Aorta (tissue), 5 donors: ENCODE measurements around the gene LAYN. TPM values are rescaled to one million over a fixed set of nuclear protein-coding genes. Genes with fewer than 3 reads are reported as not detected.

ENCODE experiments used
- ATAC-seq: fragments of 200-7000 bp; cut with Tn5 transposase; one replicate; pipeline ENCODE4 v1.9.1; 2022; ENCODE audit warnings: moderate library complexity; ENCODE audit not compliant: low FRiP score
- DNase-seq, 2 donors: peaks; one replicate each; pipeline ENCODE4 v3.0.0-alpha.2; 2020
- H3K27ac ChIP-seq, 2 donors: one replicate each; pipeline ENCODE4 v1.5.1; 2013; ENCODE audit warnings: low read length in 2 of 2, mild to moderate bottlenecking in 2 of 2, moderate library complexity in 2 of 2, control low read depth in 1 of 2, inconsistent platforms in 1 of 2, low read depth in 1 of 2
- H3K27me3 ChIP-seq, 2 donors: one replicate each; pipeline ENCODE4 v1.6.1; 2013; ENCODE audit warnings: control low read depth in 1 of 2, low read length in 1 of 2, mild to moderate bottlenecking in 1 of 2, moderate library complexity in 1 of 2; ENCODE audit not compliant: insufficient read depth in 2 of 2, control insufficient read depth in 1 of 2
- H3K36me3 ChIP-seq, 2 donors: one replicate each; pipeline ENCODE4 v1.6.1; 2013; ENCODE audit warnings: control low read depth in 1 of 2, low read length in 1 of 2, mild to moderate bottlenecking in 1 of 2; ENCODE audit not compliant: insufficient read depth in 2 of 2, control insufficient read depth in 1 of 2
- H3K4me1 ChIP-seq, 2 donors: one replicate each; pipeline ENCODE4 v1.6.1; 2013; ENCODE audit warnings: low read length in 2 of 2, control low read depth in 1 of 2, mild to moderate bottlenecking in 1 of 2, moderate library complexity in 1 of 2; ENCODE audit not compliant: insufficient read depth in 2 of 2, control insufficient read depth in 1 of 2
- H3K4me3 ChIP-seq, 2 donors: one replicate each; pipeline ENCODE4 v1.5.1; 2013; ENCODE audit warnings: low read length in 2 of 2, control low read depth in 1 of 2, mild to moderate bottlenecking in 1 of 2
- H3K9me3 ChIP-seq: one replicate; pipeline ENCODE4 v1.6.1; 2013; ENCODE audit warnings: mild to moderate bottlenecking, low read length; ENCODE audit not compliant: control insufficient read depth
- WGBS, 2 donors: extraction: QIAGEN DNeasy Blood & Tissue Kit; methylation state at CpG; one replicate each; pipeline ENCODE4 v1.1.7; 2013; 5-methylcytosine and 5-hydroxymethylcytosine counted together
- intact Hi-C, 2 donors: fragments of 100-400 bp; cut with DNase I; formaldehyde crosslinking; loops; one replicate each; pipeline versions ENCODE4 v1.14.2 to v1.15.0; 2022
- polyA plus RNA-seq, 2 donors: library from polyadenylated mRNA; stranded (reverse); fragments of 200-250 nt; gene quantifications; one replicate each; pipeline ENCODE4 v1.2.3, GENCODE V29; 2013
- total RNA-seq, 2 donors: library from RNA; stranded (reverse); fragmentation: NEBNext Ultra II Directional; extraction: Animal tissue kit (Norgen Biotek cat#: 25700); gene quantifications; one replicate each; pipeline ENCODE4 v1.2.1, GENCODE V29; 2021
- donor health status: healthy with polysubstance abuse.
- donor health status: Bipolar disorder and iron deficiency.
- donor health status: DM: no; HTN: no; CAD: no.
- donor health status: DM: no; HTN: no; CAD: no.
- donor health status: DM: yes; HTN: yes; CAD: no.

The LAYN gene
- total and polyA plus RNA-seq, 4 donors = 17.6 to 30.2 (median 22.0) TPM

DNA sequence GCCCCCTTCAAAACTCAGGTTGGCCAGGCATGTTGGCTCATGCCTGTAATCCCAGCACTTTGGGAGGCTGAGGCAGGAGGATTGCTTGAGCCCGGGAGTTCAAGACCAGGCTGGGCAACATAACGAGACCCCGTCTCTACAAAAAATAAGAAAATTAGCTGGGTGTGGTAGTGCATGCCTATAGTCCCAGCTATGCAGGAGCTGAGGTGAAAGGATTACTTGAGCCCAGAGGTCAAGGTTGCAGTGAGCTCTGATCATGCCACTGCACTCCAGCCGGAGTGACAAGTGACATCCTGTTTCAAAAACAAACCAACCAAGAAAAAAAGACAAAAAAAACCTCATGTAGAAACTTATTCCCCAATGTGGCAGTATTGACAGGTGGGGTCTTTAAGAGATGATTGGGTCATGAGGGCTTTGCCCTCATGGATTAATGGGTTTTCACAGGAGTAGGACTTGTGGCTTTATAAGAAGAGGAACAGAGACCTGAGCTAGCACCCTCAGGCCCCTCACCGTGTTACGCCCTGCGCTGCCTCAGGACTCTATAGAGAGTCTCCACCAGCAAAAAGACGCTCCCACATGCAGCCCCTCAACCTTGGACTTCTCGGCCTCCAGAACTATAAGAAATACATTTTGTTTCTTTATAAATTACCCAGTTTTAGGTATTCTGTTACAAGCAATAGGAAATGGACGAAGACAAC is 22.3 kb downstream of the LAYN start:
- intact Hi-C loops = no loop called here
- H3K27me3 ChIP-seq = no peaks in the 10 kb centered on the region
- no peak overlapping the region for H3K27ac ChIP-seq
- H3K4me3 ChIP-seq = no peak overlapping the region
- H3K9me3 ChIP-seq = no peaks in the 10 kb centered on the region
- 83 to 94% methylated on average over 10 of the region's 10 CpGs for WGBS, 2 donors
- no peaks in the 10 kb centered on the region for H3K4me1 ChIP-seq
- H3K36me3 ChIP-seq = peaks cover 2% of the 10 kb centered on the region in 2 donors
- ATAC-seq = no peak
- DNase-seq = no peak

DNA sequence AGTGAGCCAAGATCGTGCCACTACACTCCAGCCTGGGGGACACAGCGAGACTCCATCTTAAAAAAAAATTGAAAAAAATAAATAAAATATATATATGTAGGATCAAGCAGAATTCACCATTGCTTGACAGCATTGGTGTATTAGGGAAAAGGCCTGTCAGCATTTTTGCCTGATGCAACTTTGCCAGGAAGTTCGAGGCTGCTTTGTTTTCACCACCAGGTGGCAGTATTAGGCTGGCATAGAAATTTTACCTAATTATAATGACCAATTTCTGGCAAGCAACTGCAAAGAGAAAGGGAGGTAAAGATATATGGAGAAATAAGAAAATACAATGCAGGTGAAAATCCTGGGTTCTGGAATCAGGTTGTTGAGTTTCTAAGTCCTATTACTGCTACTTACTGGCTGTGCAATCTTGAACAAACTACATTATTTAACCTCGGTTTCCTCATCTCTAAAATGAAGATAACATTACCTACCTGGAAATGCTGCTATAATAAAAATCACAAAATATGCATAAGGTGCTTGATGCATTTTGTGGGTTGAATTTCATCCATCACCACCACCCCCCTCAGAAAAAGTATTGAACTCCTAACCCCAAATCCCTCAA is 24.7 kb downstream of the LAYN start:
- no peaks in the 10 kb centered on the region for H3K4me1 ChIP-seq
- peak; percentile 53 for ATAC-seq
- WGBS, 2 donors = 65 to 67% methylated on average over 4 of the region's 4 CpGs

DNA sequence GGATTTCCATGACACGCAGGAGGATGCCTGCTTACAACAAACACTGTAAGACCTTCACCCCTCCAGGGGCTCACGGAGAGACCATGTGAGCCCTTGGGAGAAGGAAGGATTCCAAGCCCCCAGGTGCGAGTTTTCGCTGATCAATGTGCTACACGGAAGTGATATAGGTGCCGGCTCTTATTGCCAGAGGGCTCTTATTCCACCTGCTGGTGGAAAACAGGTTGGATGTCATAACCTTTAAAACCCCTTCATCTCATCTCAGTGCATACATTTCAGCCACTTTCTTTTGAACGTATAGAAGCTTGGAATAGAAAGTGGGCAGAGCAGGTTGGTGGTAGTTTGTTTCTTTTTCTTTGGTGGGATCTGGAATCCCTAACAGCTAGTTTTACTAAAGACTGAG is 25.8 kb downstream of the LAYN start:
- WGBS, 2 donors = 84% methylated on average over 7 of the region's 7 CpGs
- no peak for DNase-seq
- intact Hi-C loops = loop anchor here in 1 of 2 donors (5.0 kb wide), 1 partner anchor 211 kb away; no protein-coding TSS in a partner anchor
- no peak overlapping the region for H3K4me3 ChIP-seq
- ATAC-seq = no peak
- H3K27ac ChIP-seq = no peak overlapping the region
- H3K27me3 ChIP-seq = no peaks in the 10 kb centered on the region
- no peaks in the 10 kb centered on the region for H3K4me1 ChIP-seq
- no peaks in the 10 kb centered on the region for H3K36me3 ChIP-seq
- no peaks in the 10 kb centered on the region for H3K9me3 ChIP-seq

More for the DNA sequence above, 24.7 kb downstream of the LAYN start:
- peak in 1 of 2 donors; percentile 56 for DNase-seq
- no peak overlapping the region for H3K4me3 ChIP-seq
- intact Hi-C loops = loop anchor here (1.0 to 5.0 kb wide), 3 partner anchors 212 to 276 kb away; no protein-coding TSS in a partner anchor
- peaks cover 0 to 2% of the 10 kb centered on the region in 2 donors for H3K36me3 ChIP-seq
- no peak overlapping the region for H3K27ac ChIP-seq
- H3K9me3 ChIP-seq = no peaks in the 10 kb centered on the region
- no peaks in the 10 kb centered on the region for H3K27me3 ChIP-seq

DNA sequence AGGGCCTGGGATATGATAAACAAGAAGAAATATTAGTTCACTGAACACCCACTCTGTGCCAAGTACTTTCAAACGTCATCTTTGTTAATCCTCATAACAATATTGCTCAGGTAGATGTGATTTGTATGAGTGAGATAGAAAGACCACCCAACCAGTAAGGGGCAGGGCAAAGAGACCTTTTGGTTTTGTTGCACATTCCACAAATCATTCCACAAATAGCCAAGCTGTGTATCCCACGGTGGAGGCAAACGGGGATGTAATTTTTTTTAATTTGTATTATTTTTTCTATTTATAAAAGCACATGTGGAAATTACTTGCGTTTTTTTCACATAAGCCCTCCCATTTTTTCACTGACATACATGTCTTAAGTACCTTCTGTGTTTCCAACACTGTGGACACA is 29.0 kb downstream of the LAYN start:
- 20 to 68% methylated on average over 4 of the region's 4 CpGs for WGBS, 2 donors
- no peaks in the 10 kb centered on the region for H3K27me3 ChIP-seq
- H3K4me1 ChIP-seq = peaks cover 0 to 6% of the 10 kb centered on the region in 2 donors
- intact Hi-C loops = loop anchor here in 1 of 2 donors (5.0 kb wide), 1 partner anchor 208 kb away; no protein-coding TSS in a partner anchor
- no peak overlapping the region for H3K27ac ChIP-seq
- no peak for DNase-seq
- no peaks in the 10 kb centered on the region for H3K9me3 ChIP-seq
- H3K36me3 ChIP-seq = no peaks in the 10 kb centered on the region
- ATAC-seq = no peak
- no peak overlapping the region for H3K4me3 ChIP-seq

DNA sequence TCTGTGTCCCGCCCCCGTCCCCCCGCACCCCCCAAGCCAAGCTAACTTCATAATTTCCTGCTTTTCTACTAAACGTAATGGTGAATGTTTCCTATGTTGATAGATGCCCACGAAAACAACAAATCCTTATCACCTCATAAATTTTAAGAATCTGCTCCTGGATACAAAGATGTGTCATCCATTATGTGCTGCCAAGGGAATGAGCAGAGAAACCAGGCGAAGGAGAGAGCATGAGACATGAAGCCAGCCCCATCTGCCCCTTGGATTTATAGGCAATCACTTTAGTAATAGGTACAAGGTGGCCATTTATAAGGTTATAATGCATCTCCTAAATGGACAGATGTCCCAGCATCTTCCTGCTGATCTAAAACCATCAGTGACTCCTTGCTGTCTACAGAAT is 30.3 kb downstream of the LAYN start:
- H3K27ac ChIP-seq = no peak overlapping the region
- 60 to 79% methylated on average over 6 of the region's 6 CpGs for WGBS, 2 donors
- intact Hi-C loops = no loop called here

DNA sequence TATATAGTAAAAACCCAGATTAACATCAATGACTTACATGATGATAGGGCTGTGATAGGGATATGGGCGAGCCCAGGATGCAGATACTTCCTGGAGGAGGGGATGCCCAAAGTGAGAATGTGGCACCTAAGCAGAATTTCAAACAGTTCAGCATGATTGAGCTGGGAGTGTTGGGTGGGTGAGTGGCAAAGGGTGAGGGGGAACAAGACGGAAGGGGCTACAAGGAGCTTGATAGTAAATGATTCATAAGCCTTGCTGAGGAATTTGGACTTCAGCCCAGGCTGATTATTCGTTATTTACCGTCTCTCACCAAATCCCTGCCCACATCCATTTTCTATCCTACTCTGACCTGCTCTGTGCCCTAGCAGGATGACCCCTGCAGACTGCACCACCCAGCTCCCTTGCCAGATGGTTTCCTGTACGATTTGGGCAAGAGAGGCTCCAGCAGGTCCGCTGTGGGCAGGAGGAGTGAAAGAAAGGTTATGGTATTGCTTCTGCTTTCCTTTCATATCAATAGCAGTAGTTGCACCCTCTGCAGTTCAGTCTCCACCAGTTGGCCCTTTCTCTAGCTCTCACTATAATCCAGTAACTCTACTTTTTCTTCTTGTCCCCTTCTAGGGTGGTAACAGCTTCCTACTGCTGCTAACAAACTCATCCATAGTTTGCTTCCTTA is 31.4 kb downstream of the LAYN start:
- no peaks in the 10 kb centered on the region for H3K36me3 ChIP-seq
- peaks cover 0 to 6% of the 10 kb centered on the region in 2 donors for H3K4me1 ChIP-seq
- no peak overlapping the region for H3K27ac ChIP-seq
- H3K4me3 ChIP-seq = no peak overlapping the region
- no peak for DNase-seq
- ATAC-seq = no peak
- WGBS, 2 donors = 56 to 67% methylated on average over 6 of the region's 6 CpGs
- no peaks in the 10 kb centered on the region for H3K9me3 ChIP-seq
- H3K27me3 ChIP-seq = no peaks in the 10 kb centered on the region
- intact Hi-C loops = no loop called here

More for the DNA sequence above, 30.3 kb downstream of the LAYN start:
- H3K36me3 ChIP-seq = no peaks in the 10 kb centered on the region
- no peaks in the 10 kb centered on the region for H3K9me3 ChIP-seq
- H3K27me3 ChIP-seq = no peaks in the 10 kb centered on the region
- no peak for ATAC-seq
- DNase-seq = no peak
- no peak overlapping the region for H3K4me3 ChIP-seq
- peaks cover 0 to 6% of the 10 kb centered on the region in 2 donors for H3K4me1 ChIP-seq

DNA sequence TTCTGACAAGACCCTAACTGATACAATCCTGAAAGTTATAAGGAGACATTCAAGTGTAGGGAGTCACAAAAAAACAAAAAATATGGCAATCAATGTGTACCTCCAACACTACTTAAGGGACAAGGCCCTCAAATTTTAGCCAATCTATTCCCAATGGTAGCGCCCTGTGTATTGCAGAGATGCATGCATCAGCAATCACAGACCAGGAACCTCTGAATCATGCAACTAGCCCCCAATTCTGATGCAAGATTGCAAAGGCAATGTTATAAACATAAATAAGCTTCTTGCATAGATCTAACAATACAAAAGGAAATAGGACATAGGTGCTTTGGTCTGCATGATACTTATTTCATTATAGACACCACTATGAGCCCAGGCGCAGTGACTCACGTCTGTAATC is 32.1 kb downstream of the LAYN start:
- intact Hi-C loops = no loop called here
- ATAC-seq (no peak), DNase-seq (no peak)
- 98% methylated on average over 3 of the region's 3 CpGs for whole genome bisulfite sequencing, 2 donors
- H3K4me1 ChIP-seq = peaks cover 0 to 6% of the 10 kb centered on the region in 2 donors
- H3K36me3 ChIP-seq = no peaks in the 10 kb centered on the region
- H3K4me3 ChIP-seq = no peak overlapping the region
- no peak overlapping the region for H3K27ac ChIP-seq
- no peaks in the 10 kb centered on the region for H3K27me3 ChIP-seq
- H3K9me3 ChIP-seq = no peaks in the 10 kb centered on the region

DNA sequence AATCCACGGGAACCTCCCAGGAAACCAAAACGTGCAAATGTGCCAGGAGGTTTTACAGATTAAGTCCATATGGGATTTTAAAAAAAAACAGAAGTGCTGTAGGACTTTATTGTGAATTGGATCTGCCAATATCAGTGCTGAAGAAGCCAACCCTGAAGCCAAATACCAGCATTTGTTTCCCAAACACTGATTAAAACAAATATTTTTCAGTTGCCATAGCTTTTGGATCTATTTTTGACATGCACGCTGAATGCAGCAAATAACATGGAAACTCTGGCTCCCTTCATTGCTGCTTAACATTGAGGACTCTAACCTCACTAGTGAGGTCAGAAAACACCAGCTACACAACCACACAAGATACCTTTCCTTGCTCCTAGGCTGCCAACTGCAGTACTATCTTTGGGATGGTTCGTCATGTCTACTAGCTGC is 33.3 kb downstream of the LAYN start:
- peak overlapping the region in 1 of 2 donors; percentile 40 for H3K4me3 ChIP-seq
- H3K27ac ChIP-seq = peak overlapping the region in 1 of 2 donors; percentile 71
- H3K4me1 ChIP-seq = peaks cover 0 to 6% of the 10 kb centered on the region in 2 donors
- H3K36me3 ChIP-seq = no peaks in the 10 kb centered on the region
- H3K27me3 ChIP-seq = no peaks in the 10 kb centered on the region
- no peak for DNase-seq
- 4% methylated on average over 4 of the region's 4 CpGs for WGBS, 2 donors
- peak; percentile 50 for ATAC-seq
- H3K9me3 ChIP-seq = no peaks in the 10 kb centered on the region
- intact Hi-C loops = no loop called here
